ENCODE results near the gene AMOTL1.

DNA sequence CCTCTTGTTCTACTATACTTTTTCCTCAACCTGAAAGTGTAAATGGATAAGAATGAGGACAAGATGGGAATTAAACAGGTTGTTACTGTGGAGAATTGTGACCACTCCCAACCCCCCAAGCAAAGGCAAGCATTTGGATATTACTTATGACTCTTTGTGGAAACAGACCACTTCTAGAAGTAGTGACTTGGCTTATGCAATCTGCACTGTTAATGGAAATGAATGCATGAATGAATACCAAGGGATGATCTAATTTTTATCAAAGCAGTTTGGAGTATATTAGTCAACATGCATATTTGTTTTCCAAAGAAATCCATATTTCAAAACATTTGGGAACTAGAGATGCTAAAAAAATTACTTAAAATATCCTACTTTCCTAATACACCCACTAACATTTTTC lies 35.3 kb downstream of the AMOTL1 start:
- TF ChIP-seq POLR2A (IDR thresholded peaks at IDR 0.05) (no peak), CTCF (IDR thresholded peaks at IDR 0.05) (no peak)
